ENCODE data around the gene CDC37L1. TPM values are rescaled to one million over a fixed set of nuclear protein-coding genes. Genes with fewer than 3 reads are reported as not detected.

CDC37L1 gene
- total and polyA plus RNA-seq, 9 of the 15 experiments (the other 6 are each of a cell fraction or from before 2014, with no cell fraction given): 1.5 to 7.9 (median 6.0) TPM

DNA sequence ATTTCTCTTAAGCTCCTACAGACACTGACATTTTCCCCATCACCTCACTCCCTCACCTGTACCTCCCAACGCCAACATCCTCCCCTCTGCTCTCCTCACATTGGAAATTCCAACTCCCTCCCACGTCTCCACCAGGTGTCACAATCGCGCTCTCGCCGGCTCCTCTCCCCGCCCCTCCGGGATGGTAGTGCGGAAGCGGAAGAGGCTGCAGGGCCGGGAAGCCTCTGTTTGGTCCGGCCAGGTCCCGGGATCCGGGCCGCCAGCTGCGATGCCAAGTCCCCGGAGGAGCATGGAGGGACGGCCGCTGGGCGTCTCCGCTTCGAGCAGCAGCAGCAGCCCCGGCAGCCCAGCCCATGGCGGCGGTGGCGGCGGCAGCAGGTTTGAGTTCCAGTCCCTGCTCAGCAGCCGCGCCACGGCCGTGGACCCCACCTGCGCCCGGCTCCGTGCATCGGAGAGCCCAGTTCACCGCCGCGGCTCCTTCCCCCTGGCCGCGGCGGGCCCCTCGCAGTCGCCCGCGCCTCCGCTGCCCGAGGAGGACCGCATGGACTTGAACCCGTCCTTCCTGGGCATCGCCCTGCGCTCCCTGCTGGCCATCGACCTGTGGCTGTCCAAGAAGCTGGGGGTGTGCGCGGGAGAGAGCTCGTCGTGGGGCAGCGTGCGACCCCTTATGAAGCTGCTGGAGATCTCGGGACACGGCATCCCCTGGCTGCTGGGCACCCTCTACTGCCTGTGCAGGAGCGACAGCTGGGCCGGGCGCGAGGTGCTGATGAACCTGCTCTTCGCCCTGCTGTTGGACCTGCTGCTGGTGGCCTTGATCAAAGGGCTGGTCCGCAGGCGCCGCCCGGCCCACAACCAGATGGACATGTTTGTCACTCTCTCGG lies 17.0 kb upstream of the CDC37L1 start, which contains the start of gene PLPP6 (continued):
- peak; percentile 62; the same call in 1 of the 2 replicates for TF ChIP-seq GABPB1 (CRISPR knock-in tag; IDR thresholded peaks at IDR 0.05)
- TF ChIP-seq MEF2D (tag; conservative IDR thresholded peaks at IDR 0.05; ENCODE audit: low read depth): no peak
- TF ChIP-seq FOXA1 (IDR thresholded peaks at IDR 0.05; ENCODE audit: borderline replicate concordance): no peak
- no peak for TF ChIP-seq TRIM28 (IDR thresholded peaks at IDR 0.05)
- TF ChIP-seq, protein P1, sequence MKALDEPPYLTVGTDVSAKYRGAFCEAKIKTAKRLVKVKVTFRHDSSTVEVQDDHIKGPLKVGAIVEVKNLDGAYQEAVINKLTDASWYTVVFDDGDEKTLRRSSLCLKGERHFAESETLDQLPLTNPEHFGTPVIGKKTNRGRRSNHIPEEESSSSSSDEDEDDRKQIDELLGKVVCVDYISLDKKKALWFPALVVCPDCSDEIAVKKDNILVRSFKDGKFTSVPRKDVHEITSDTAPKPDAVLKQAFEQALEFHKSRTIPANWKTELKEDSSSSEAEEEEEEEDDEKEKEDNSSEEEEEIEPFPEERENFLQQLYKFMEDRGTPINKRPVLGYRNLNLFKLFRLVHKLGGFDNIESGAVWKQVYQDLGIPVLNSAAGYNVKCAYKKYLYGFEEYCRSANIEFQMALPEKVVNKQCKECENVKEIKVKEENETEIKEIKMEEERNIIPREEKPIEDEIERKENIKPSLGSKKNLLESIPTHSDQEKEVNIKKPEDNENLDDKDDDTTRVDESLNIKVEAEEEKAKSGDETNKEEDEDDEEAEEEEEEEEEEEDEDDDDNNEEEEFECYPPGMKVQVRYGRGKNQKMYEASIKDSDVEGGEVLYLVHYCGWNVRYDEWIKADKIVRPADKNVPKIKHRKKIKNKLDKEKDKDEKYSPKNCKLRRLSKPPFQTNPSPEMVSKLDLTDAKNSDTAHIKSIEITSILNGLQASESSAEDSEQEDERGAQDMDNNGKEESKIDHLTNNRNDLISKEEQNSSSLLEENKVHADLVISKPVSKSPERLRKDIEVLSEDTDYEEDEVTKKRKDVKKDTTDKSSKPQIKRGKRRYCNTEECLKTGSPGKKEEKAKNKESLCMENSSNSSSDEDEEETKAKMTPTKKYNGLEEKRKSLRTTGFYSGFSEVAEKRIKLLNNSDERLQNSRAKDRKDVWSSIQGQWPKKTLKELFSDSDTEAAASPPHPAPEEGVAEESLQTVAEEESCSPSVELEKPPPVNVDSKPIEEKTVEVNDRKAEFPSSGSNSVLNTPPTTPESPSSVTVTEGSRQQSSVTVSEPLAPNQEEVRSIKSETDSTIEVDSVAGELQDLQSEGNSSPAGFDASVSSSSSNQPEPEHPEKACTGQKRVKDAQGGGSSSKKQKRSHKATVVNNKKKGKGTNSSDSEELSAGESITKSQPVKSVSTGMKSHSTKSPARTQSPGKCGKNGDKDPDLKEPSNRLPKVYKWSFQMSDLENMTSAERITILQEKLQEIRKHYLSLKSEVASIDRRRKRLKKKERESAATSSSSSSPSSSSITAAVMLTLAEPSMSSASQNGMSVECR (CRISPR knock-in tag; IDR thresholded peaks at IDR 0.05): peak; percentile 49
- TF ChIP-seq ELF2 (CRISPR knock-in tag; IDR thresholded peaks at IDR 0.05): peak; percentile 87
- peak; percentile 54 for TF ChIP-seq SAP30 (IDR thresholded peaks at IDR 0.05; ENCODE audit: borderline replicate concordance, insufficient read depth, low read depth, low read length, poor library complexity, severe bottlenecking)
- TF ChIP-seq TEAD1 (CRISPR knock-in tag; IDR thresholded peaks at IDR 0.05): peak; percentile 54 to 55; a peak in 1 of 4 replicates
- no peak for TF ChIP-seq KAT2B (IDR thresholded peaks at IDR 0.05; ENCODE audit: low read depth, low read length)
- 0 out of 2 replicates have a peak, but pooled peaks have one; percentile 20 for TF ChIP-seq TOE1 (IDR thresholded peaks at IDR 0.05; ENCODE audit: borderline replicate concordance)
- TF ChIP-seq TOE1 (CRISPR knock-in tag; IDR thresholded peaks at IDR 0.05; ENCODE audit: borderline replicate concordance, low read depth): no peak
- no peak for TF ChIP-seq ZNF318 (IDR thresholded peaks at IDR 0.05; ENCODE audit: borderline replicate concordance in 1 of 2, low read depth in 1 of 2)
- TF ChIP-seq ZEB2 (IDR thresholded peaks at IDR 0.05): peak; percentile 90
- peak in 1 of 2 experiments; percentile 56; a peak in 2 of 4 replicates for TF ChIP-seq TRIM24 (IDR thresholded peaks at IDR 0.05)
